ENCODE measurements around the gene PLGRKT. TPM values are rescaled to one million over a fixed set of nuclear protein-coding genes. Genes with fewer than 3 reads are reported as not detected.
"Not testable (repeated sequence)": the region's sequence is repeated elsewhere in the genome, so short reads cannot be mapped to it uniquely, and the experiment has no call there.

PLGRKT gene
- total and polyA plus RNA-seq, 2 donors (not counting 1 experiment from before 2014, with no cell fraction given), result 17.3 to 21.6 TPM

DNA sequence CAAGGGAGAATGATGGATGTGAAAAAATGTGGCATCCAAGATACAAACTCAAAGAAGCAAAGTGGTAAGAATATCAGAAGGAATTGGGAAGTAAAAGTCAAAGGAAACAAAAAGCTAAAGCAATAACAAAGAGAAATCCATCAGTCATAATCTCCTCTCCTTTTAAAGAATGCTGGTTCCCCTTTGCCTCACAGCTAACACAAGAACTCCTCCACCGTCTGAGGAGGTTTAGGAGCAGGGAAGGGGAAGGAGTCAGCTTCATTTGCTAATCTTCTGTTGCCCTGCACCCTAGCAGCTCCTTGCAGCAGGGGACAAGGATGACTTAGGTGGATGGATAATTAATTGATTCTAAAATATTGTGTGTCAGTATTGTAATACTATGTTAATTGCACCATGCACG is 29.0 kb upstream of the PLGRKT start:
- H3K27me3 ChIP-seq (ENCODE audit: control insufficient read depth, insufficient read depth, low read length), result no peaks in the 10 kb centered on the region
- no peaks in the 10 kb centered on the region for H3K9me3 ChIP-seq (ENCODE audit: control insufficient read depth, insufficient read depth, low read depth, low read length)
- H3K4me1 ChIP-seq (ENCODE audit: control insufficient read depth, extremely low read depth, insufficient read depth, low read length), result no peaks in the 10 kb centered on the region
- H3K27ac ChIP-seq (ENCODE audit: insufficient read depth, low read length), result no peak overlapping the region
- H2AFZ ChIP-seq (ENCODE audit: low read length), result no peak overlapping the region
- H3K79me2 ChIP-seq (ENCODE audit: control insufficient read depth, insufficient read depth, low read length), result no peaks in the 10 kb centered on the region
- TF ChIP-seq EZH2 (IDR thresholded peaks at IDR 0.05; ENCODE audit: low read length, missing control alignments), result no peak
- TF ChIP-seq, protein P1, sequence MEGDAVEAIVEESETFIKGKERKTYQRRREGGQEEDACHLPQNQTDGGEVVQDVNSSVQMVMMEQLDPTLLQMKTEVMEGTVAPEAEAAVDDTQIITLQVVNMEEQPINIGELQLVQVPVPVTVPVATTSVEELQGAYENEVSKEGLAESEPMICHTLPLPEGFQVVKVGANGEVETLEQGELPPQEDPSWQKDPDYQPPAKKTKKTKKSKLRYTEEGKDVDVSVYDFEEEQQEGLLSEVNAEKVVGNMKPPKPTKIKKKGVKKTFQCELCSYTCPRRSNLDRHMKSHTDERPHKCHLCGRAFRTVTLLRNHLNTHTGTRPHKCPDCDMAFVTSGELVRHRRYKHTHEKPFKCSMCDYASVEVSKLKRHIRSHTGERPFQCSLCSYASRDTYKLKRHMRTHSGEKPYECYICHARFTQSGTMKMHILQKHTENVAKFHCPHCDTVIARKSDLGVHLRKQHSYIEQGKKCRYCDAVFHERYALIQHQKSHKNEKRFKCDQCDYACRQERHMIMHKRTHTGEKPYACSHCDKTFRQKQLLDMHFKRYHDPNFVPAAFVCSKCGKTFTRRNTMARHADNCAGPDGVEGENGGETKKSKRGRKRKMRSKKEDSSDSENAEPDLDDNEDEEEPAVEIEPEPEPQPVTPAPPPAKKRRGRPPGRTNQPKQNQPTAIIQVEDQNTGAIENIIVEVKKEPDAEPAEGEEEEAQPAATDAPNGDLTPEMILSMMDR (conservative IDR thresholded peaks at IDR 0.05 in 1 of 2, IDR thresholded peaks at IDR 0.05 in 1 of 2; ENCODE audit: low read depth in 1 of 2, low read length in 2 of 2), result no peak
- no peaks in the 10 kb centered on the region for H4K20me1 ChIP-seq (ENCODE audit: control insufficient read depth, extremely low read depth, insufficient read depth, low read length)
- H3K36me3 ChIP-seq (ENCODE audit: control insufficient read depth, insufficient read depth, low read length), result peaks cover 4% of the 10 kb centered on the region
- H3K9ac ChIP-seq (ENCODE audit: insufficient read depth, low read length), result no peak overlapping the region
- no peak overlapping the region for H3K4me2 ChIP-seq (ENCODE audit: extremely low read depth, insufficient read depth, low read length)
- H3K4me3 ChIP-seq (replicated peaks in 1 of 4; ENCODE audit: control extremely low read depth in 1 of 4, insufficient read depth in 1 of 4, low read depth in 3 of 4, low read length in 4 of 4), result no peak overlapping the region
- no peak for DNase-seq (ENCODE audit: low read depth in 2 of 2)

DNA sequence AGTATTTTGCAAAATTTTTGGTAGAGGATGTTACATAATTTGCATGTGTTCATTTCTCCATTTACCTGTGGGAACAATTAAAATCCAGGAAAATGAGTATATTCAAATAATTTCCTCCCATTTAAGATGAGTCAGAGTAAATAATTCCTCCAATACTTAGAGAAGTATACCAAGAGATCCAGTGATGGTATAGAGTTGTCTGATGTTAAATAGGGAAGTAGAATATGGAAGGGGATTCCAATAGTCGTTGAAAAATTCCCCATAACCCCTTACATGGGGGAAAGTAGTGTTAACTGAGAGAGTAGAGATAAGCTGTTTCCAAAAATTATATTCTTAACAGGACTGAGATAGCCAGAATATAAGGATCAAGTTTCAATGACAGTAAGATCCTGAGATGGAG is 28.3 kb upstream of the PLGRKT start:
- Histone ChIP-seq H3K4me2 (ENCODE audit: extremely low read depth, insufficient read depth, low read length) (no peak overlapping the region), H2AFZ (ENCODE audit: low read length) (no peak overlapping the region), H3K27ac (ENCODE audit: insufficient read depth, low read length) (no peak overlapping the region), H3K79me2 (ENCODE audit: control insufficient read depth, insufficient read depth, low read length) (no peaks in the 10 kb centered on the region), H3K9ac (ENCODE audit: insufficient read depth, low read length) (no peak overlapping the region), H3K9me3 (ENCODE audit: control insufficient read depth, insufficient read depth, low read depth, low read length) (no peaks in the 10 kb centered on the region), H3K27me3 (ENCODE audit: control insufficient read depth, insufficient read depth, low read length) (no peaks in the 10 kb centered on the region), H4K20me1 (ENCODE audit: control insufficient read depth, extremely low read depth, insufficient read depth, low read length) (no peaks in the 10 kb centered on the region), H3K4me1 (ENCODE audit: control insufficient read depth, extremely low read depth, insufficient read depth, low read length) (no peaks in the 10 kb centered on the region), H3K4me3 (replicated peaks in 1 of 4; ENCODE audit: control extremely low read depth in 1 of 4, insufficient read depth in 1 of 4, low read depth in 3 of 4, low read length in 4 of 4) (no peak overlapping the region), H3K36me3 (ENCODE audit: control insufficient read depth, insufficient read depth, low read length) (peaks cover 4% of the 10 kb centered on the region)
- DNase-seq (ENCODE audit: low read depth in 2 of 2), result no peak
- TF ChIP-seq, protein P1 (conservative IDR thresholded peaks at IDR 0.05 in 1 of 2, IDR thresholded peaks at IDR 0.05 in 1 of 2; ENCODE audit: low read depth in 1 of 2, low read length in 2 of 2), result no peak
- no peak for TF ChIP-seq EZH2 (IDR thresholded peaks at IDR 0.05; ENCODE audit: low read length, missing control alignments)

- not testable (repeated sequence) for H3K36me3 ChIP-seq (ENCODE audit: control insufficient read depth, insufficient read depth, low read length); H3K4me2 ChIP-seq (ENCODE audit: extremely low read depth, insufficient read depth, low read length); H3K79me2 ChIP-seq (ENCODE audit: control insufficient read depth, insufficient read depth, low read length); H4K20me1 ChIP-seq (ENCODE audit: control insufficient read depth, extremely low read depth, insufficient read depth, low read length); H2AFZ ChIP-seq (ENCODE audit: low read length); H3K27ac ChIP-seq (ENCODE audit: insufficient read depth, low read length); H3K27me3 ChIP-seq (ENCODE audit: control insufficient read depth, insufficient read depth, low read length); H3K9me3 ChIP-seq (ENCODE audit: control insufficient read depth, insufficient read depth, low read depth, low read length); DNase-seq (ENCODE audit: low read depth in 2 of 2); H3K4me3 ChIP-seq (replicated peaks in 1 of 4; ENCODE audit: control extremely low read depth in 1 of 4, insufficient read depth in 1 of 4, low read depth in 3 of 4, low read length in 4 of 4); H3K4me1 ChIP-seq (ENCODE audit: control insufficient read depth, extremely low read depth, insufficient read depth, low read length); H3K9ac ChIP-seq (ENCODE audit: insufficient read depth, low read length)
Observed at GRCh38 chr9:5464831-5465330, 27.2 kb upstream of the PLGRKT start.

All from fibroblast of lung (primary cell).